ENCODE data around the gene OR7E24.
"Not testable (repeated sequence)": the region's sequence is repeated elsewhere in the genome, so short reads cannot be mapped to it uniquely, and the experiment has no call there.

The OR7E24 gene

DNA sequence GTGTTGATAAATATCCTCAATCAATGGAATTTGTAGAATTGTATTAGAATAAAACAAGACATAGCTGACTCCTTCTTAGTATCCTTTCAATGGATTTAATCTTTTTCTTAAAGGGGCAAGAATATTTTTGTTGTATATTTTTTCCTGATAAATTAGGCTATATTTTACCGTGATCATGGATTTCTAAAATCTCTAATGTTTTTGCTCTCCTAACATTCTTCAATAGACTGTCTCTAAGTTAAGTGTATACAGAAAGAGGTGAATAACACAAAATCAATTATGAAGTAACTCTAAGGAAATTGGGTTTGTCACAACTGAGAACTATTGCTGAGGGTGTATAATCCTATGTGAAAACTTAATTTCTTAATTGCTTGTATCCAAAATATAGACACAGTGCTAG lies at the start of gene OR7E24:
OR7E24 (plus strand) TSS at position 301 of the 400 bp plus-strand sequence. CDS start 114 bp downstream, outside the sequence.
- Mint-ChIP-seq H3K36me3 (no peaks in the 10 kb centered on the region), H3K27me3 (peaks cover 3% of the 10 kb centered on the region), H3K9me3 (ENCODE audit: low read depth) (no peaks in the 10 kb centered on the region), H3K4me3 (no peak within 1 kb of the TSS), H3K27ac (no peak within 1 kb of the TSS), H3K4me1 (ENCODE audit: low read depth) (no peaks in the 10 kb centered on the region)

DNA sequence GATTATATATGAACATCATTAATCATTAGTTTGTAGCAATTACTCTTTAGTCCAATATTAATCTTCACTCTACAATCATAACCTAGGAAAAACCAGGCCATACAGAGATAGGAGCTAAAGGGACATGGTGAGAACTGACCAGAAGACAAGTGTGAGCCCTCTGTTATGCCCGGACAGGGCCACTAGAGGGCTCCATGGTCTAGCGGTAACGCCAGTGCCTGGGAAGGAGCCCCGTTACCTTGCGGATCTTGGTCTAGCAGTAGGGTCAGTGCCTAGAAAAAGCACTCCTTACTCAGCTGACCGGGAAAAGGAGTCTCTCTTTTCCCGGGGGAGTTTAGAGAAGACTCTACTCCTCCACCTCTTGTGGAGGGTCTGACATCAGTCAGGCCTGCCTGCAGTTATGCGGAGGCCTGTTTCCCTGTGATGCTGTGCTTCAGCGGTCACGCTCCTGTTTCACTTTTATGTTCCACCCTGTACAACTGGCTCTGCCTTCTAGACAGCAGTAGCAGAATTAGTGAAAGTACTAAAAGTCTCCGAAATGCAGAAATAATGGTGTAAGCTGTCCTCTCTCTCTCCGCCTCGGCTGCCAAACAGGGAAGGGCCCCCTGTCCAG lies 45.1 kb upstream of the OR7E24 start:
- no peak overlapping the region for H3K27ac Mint-ChIP-seq
- H3K9me3 Mint-ChIP-seq (ENCODE audit: low read depth): no peaks in the 10 kb centered on the region
- H3K4me3 Mint-ChIP-seq: peak overlapping the region; percentile 50
- H3K4me1 Mint-ChIP-seq (ENCODE audit: low read depth): peaks cover 3% of the 10 kb centered on the region
- H3K27me3 Mint-ChIP-seq: peaks cover 5% of the 10 kb centered on the region
- no peaks in the 10 kb centered on the region for H3K36me3 Mint-ChIP-seq

DNA sequence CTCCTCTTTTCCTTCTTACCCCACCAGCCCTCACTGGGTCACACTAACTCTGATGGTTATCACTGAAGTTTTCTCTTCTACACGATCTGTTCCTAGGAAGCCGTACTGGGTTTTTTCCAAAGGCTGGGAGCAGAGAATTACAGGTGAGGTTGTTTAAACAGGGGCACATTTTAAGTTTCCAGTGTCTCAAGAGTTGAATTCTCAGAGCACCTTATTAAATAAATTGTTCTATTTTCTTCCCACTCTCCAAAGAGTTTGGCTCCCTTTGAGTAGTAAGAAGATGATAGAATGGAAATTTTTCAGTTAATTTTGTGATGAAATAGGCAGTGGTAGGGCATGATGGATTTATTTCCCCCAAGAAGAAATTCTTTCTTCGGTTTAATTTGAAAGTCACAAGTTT lies 31.2 kb upstream of the OR7E24 start, which contains the start of gene OR7D4:
OR7D4 (minus strand) TSS at position 101 of the 400 bp plus-strand sequence. CDS start 4,752 bp downstream, outside the sequence.
- Mint-ChIP-seq H3K9me3 (ENCODE audit: low read depth) (peaks cover 7% of the 10 kb centered on the region), H3K27ac (no peak within 1 kb of the TSS), H3K4me1 (ENCODE audit: low read depth) (no peaks in the 10 kb centered on the region), H3K4me3 (no peak within 1 kb of the TSS), H3K27me3 (peaks cover 11% of the 10 kb centered on the region), H3K36me3 (peaks cover 3% of the 10 kb centered on the region)

DNA sequence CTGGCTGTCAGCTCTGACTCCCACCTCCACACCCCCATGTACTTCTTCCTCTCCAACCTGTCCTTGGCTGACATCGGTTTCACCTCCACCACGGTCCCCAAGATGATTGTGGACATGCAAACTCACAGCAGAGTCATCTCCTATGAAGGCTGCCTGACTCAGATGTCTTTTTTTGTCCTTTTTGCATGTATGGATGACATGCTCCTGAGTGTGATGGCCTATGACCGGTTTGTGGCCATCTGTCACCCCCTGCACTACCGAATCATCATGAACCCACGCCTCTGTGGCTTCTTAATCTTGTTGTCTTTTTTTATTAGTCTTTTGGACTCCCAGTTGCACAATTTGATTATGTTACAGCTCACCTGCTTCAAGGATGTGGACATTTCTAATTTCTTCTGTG lies 506 bp downstream of the OR7E24 start:
- H3K9me3 Mint-ChIP-seq (ENCODE audit: low read depth): no peaks in the 10 kb centered on the region
- H3K36me3 Mint-ChIP-seq: no peaks in the 10 kb centered on the region
- H3K27ac Mint-ChIP-seq: no peak overlapping the region
- no peak overlapping the region for H3K4me3 Mint-ChIP-seq
- H3K27me3 Mint-ChIP-seq: peaks cover 3% of the 10 kb centered on the region
- no peaks in the 10 kb centered on the region for H3K4me1 Mint-ChIP-seq (ENCODE audit: low read depth)

DNA sequence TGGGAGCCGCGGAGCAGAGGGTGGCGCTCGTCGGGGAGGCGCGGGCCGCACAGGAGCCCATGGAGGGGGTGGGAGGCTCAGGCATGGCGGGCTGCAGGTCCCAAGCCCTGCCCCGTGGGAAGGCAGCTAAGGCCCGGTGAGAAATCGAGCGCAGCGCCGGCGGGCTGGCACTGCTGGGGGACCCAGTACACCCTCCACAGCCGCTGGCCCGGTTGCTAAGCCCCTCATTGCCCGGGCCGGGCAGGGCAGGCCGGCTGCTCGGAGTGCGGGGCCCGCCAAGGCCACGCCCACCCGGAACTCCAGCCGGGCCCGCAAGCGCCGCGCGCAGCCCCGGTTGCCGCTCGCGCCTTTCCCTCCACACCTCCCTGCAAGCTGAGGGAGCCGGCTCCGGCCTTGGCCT lies 32.8 kb downstream of the OR7E24 start:
- peak overlapping the region; percentile 67 for H3K4me3 Mint-ChIP-seq
- H3K27me3 Mint-ChIP-seq: peaks cover 16% of the 10 kb centered on the region
- H3K9me3 Mint-ChIP-seq (ENCODE audit: low read depth): peaks cover 26% of the 10 kb centered on the region
- H3K36me3 Mint-ChIP-seq: peaks cover 20% of the 10 kb centered on the region
- H3K27ac Mint-ChIP-seq; H3K4me1 Mint-ChIP-seq (ENCODE audit: low read depth): not testable (repeated sequence)

DNA sequence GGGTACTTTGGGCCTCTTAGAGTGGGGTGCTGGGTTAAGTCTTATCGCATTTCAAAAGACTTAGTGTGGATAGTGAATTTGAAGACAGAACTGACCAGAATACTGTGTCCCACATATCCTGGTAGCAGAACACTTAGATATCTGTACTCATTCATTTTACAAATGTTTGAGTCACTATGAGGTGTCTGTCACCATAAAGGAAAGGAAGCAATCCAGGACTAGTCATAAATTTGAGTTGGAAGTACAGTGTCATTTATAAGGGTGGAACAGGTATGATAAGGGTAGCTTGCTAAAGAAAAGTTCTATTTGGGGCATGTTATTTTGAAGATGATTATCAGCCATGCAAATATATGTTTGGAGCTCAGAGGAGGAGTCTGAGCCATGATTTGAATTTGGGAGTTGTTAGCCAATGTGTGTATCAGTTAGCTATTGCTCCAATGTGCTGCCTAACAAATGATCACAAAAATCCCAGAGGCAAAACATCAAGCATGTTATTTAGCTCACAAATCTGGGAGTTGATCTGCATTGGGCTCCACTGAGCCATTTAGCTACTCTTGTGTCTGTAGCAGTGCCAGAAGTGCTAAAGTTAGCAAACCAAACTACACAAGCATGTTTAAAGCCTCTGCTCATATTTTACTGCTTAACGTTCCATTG lies 38.6 kb downstream of the OR7E24 start:
- H3K4me1 Mint-ChIP-seq (ENCODE audit: low read depth): no peaks in the 10 kb centered on the region
- H3K9me3 Mint-ChIP-seq (ENCODE audit: low read depth): peaks cover 31% of the 10 kb centered on the region
- H3K27me3 Mint-ChIP-seq: no peaks in the 10 kb centered on the region
- H3K36me3 Mint-ChIP-seq: peaks cover 45% of the 10 kb centered on the region
- no peak overlapping the region for H3K4me3 Mint-ChIP-seq
- no peak overlapping the region for H3K27ac Mint-ChIP-seq

DNA sequence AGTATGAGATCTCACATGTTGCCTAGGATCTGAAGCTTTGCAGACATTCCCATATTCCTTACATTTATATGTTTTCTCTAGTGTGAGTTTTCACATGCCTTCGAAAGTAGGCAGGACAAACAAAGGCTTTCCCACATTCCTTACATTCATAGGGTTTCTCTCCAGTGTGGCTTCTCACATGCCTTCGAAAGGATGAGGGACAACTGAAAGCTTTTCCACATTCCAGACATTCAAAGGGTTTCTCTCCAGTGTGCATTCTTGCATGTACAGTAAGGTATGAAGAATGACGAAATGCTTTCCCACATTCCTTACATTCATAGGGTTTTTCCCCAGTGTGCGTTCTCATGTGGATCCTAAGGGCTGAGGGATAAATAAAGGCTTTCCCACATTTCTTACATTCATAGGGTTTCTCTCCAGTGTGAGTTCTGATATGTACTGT lies 44.7 kb downstream of the OR7E24 start:
- peaks cover 32% of the 10 kb centered on the region for H3K9me3 Mint-ChIP-seq (ENCODE audit: low read depth)
- H3K4me1 Mint-ChIP-seq (ENCODE audit: low read depth): no peaks in the 10 kb centered on the region
- no peaks in the 10 kb centered on the region for H3K27me3 Mint-ChIP-seq
- peaks cover 66% of the 10 kb centered on the region for H3K36me3 Mint-ChIP-seq
- H3K27ac Mint-ChIP-seq: no peak overlapping the region
- no peak overlapping the region for H3K4me3 Mint-ChIP-seq

DNA sequence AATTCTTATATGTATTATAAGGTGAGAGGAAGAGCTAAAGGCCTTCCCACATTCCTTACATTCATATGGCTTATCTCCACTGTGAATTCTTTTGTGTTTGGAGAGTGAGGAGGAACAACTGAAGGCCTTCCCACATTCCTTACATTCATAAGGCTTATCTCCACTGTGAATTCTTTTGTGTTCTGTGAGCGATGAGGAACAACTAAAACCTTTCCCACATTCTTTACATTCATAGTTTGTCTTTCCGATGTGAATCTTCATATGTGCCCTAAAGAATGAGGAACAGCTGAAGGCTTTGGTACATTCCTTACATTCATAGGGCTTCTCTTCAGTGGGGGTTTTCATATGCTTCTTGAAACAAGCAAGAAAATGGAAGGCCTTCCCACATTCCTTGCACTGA lies 45.6 kb downstream of the OR7E24 start:
- H3K36me3 Mint-ChIP-seq: peaks cover 72% of the 10 kb centered on the region
- H3K4me1 Mint-ChIP-seq (ENCODE audit: low read depth): no peaks in the 10 kb centered on the region
- no peaks in the 10 kb centered on the region for H3K27me3 Mint-ChIP-seq
- no peak overlapping the region for H3K27ac Mint-ChIP-seq
- peaks cover 36% of the 10 kb centered on the region for H3K9me3 Mint-ChIP-seq (ENCODE audit: low read depth)
- no peak overlapping the region for H3K4me3 Mint-ChIP-seq

All from activated naive CD8-positive, alpha-beta T cell (primary cell).